ENCODE data around the gene POLR1E.

Gene POLR1E

GRCh38 chr9:37449862-37450632, 35.7 kb upstream of the POLR1E start:
- no peak for DNase-seq (ENCODE audit: low read depth, low spot score)
- ChIA-PET CTCF (interaction anchor here (0.6 to 1.6 kb wide), 2 partner anchors 13 to 35 kb away, joined by 3 to 4 read pairs; no protein-coding TSS in a partner anchor), POLR2A (no interaction called here)
- no peak for TF ChIP-seq CTCF (IDR thresholded peaks at IDR 0.05; ENCODE audit: insufficient read depth, low read length, missing control alignments)
- H3K4me3 ChIP-seq (ENCODE audit: low read depth, low read length), result no peak overlapping the region

- no peak overlapping the region for H3K4me3 ChIP-seq (ENCODE audit: low read depth, low read length)
- DNase-seq (ENCODE audit: low read depth, low spot score), result no peak
- ChIA-PET POLR2A (no interaction called here), CTCF (interaction anchor here (1.6 kb wide), 1 partner anchor 11 kb away, joined by 4 read pairs; no protein-coding TSS in a partner anchor)
- no peak for TF ChIP-seq CTCF (IDR thresholded peaks at IDR 0.05; ENCODE audit: insufficient read depth, low read length, missing control alignments)
These were observed 34.1 kb upstream of the POLR1E start for GRCh38 chr9:37451628-37452027.

- DNase-seq (ENCODE audit: low read depth, low spot score), result no peak
- no peak for TF ChIP-seq CTCF (IDR thresholded peaks at IDR 0.05; ENCODE audit: insufficient read depth, low read length, missing control alignments)
- H3K4me3 ChIP-seq (ENCODE audit: low read depth, low read length), result no peak overlapping the region
- ChIA-PET CTCF (no interaction called here), POLR2A (no interaction called here)
These were observed 33.1 kb upstream of the POLR1E start for GRCh38 chr9:37452611-37453010.

- TF ChIP-seq CTCF (IDR thresholded peaks at IDR 0.05; ENCODE audit: insufficient read depth, low read length, missing control alignments), result no peak
- POLR2A ChIA-PET, result no interaction called here
- DNase-seq (ENCODE audit: low read depth, low spot score), result no peak
- CTCF ChIA-PET, result no interaction called here
- no peak overlapping the region for H3K4me3 ChIP-seq (ENCODE audit: low read depth, low read length)
These were observed 31.9 kb upstream of the POLR1E start for GRCh38 chr9:37453827-37454226.

GRCh38 chr9:37454238-37454637, 31.5 kb upstream of the POLR1E start:
- H3K4me3 ChIP-seq (ENCODE audit: low read depth, low read length), result no peak overlapping the region
- POLR2A ChIA-PET, result no interaction called here
- CTCF ChIA-PET, result interaction anchor here (0.9 kb wide), 1 partner anchor 8 kb away, joined by 3 read pairs; no protein-coding TSS in a partner anchor
- no peak for TF ChIP-seq CTCF (IDR thresholded peaks at IDR 0.05; ENCODE audit: insufficient read depth, low read length, missing control alignments)
- no peak for DNase-seq (ENCODE audit: low read depth, low spot score)

- ChIA-PET CTCF (interaction anchor here (1.1 to 1.2 kb wide), 2 partner anchors 9 to 25 kb away, joined by 3 read pairs; no protein-coding TSS in a partner anchor), POLR2A (no interaction called here)
- DNase-seq (ENCODE audit: low read depth, low spot score), result no peak
These were observed 29.7 kb upstream of the POLR1E start for GRCh38 chr9:37455884-37456647.

More at GRCh38 chr9:37455884-37456647, 29.7 kb upstream of the POLR1E start:
- H3K4me3 ChIP-seq (ENCODE audit: low read depth, low read length), result no peak overlapping the region
- TF ChIP-seq CTCF (IDR thresholded peaks at IDR 0.05; ENCODE audit: insufficient read depth, low read length, missing control alignments), result no peak
